Left cardiac atrium (tissue), 4 donors: ENCODE results near the gene ADGRV1. TPM values are rescaled to one million over a fixed set of nuclear protein-coding genes. Genes with fewer than 3 reads are reported as not detected.

Experiments
- ATAC-seq, 2 donors: fragments of 200-7000 bp; cut with Tn5 transposase; one replicate each; pipeline ENCODE4 v1.9.1; 2020; ENCODE audit warnings: mild to moderate bottlenecking in 2 of 2, moderate library complexity in 2 of 2
- DNase-seq: peaks from one replicate; pipeline ENCODE4 v3.0.0-alpha.2; 2020
- intact Hi-C, 2 donors: fragments of 100-400 bp; cut with DNase I; formaldehyde crosslinking; loops; one replicate each; pipeline versions ENCODE4 v1.14.1 to v1.15.1; 2022 to 2023
- total RNA-seq, 2 donors: library from RNA; stranded (reverse); fragmentation: NEBNext Ultra II Directional; extraction: Animal tissue kit (Norgen Biotek cat#: 25700); gene quantifications; one replicate each; pipeline ENCODE4 v1.2.1, GENCODE V29; 2021
- donor health status: DM: no; HTN: yes; CAD: no.
- donor health status: DM: no; HTN: yes; CAD: no; lungs with severe emphysema.
- donor health status: DM: yes; HTN: yes; CAD: no.
- donor health status: Dilated cardiomyopathy.

The ADGRV1 gene
- total RNA-seq, 2 donors from 2014 or later = 0.32 to 0.60 TPM

DNA sequence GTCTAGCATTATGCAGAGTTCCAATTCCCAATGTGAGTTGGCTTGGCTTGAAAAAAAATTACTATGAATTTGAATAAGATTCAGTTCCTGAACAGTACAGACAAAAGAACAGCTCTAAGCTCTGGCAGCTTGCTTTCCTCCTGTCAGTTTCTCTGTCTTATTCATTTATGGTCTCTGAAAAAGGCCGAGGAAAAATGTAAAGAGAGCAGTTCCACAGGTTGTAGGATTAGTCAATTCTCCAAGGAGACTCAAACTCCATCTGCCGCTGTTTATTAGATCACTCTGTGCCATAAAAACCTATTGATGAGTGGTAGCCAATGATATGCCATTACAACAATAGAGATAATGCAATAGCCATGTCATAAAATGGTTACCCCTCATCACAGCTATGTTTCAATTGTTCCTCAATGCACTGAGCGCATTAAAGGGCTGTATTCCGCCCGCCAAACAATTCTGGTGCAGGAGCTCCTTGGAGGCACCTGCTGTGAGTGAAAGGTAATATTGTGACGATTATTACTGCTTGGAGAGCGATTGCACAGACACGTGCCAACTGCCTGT, 636.3 kb downstream of the ADGRV1 start:
- DNase-seq (no peak), ATAC-seq (no peak)
- intact Hi-C loops = no loop called here

DNA sequence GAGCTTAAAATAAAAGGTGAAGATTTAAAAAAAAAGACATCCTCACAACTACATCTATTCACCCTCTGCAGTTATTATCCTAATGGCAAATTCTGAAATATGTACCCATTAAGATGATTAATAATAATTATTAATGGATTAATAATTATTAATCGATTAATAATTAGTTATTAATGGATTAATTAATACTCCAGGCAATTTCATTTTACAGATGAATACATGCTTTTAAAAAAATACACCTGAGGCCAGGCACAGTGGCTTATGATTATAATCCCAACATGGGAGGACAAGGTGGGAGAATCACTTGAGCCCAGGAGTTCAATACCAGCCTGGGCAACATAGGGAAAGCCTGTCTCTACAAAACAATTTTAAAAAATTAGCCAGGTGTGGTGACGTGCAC, 642.1 kb downstream of the ADGRV1 start:
- intact Hi-C loops = no loop called here
- no peak for DNase-seq
- ATAC-seq = no peak

DNA sequence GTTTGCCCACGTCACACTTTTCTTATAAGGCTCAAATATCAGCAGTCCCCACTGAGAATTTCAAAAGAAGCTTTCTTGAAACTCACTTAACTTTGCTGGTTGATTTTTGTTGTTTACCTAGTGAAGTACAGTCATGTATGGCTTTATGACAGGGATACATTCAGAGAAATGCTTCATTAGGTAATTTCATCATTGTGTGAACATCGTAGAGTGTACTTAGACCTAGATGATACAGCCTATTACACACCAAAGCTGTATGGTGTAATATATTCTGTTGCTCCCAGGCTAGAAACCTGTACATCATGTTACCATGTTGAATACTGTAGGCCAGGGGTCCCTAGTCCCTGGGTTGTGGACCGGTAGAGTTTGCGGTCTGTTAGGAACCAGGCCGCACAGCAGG, 647.5 kb downstream of the ADGRV1 start:
- DNase-seq (no peak), ATAC-seq (no peak)
- intact Hi-C loops = no loop called here

GRCh38 chr5:91206734-91207133, 648.1 kb downstream of the ADGRV1 start:
- ATAC-seq = peak in 1 of 2 donors; percentile 60
- intact Hi-C loops = no loop called here
- no peak for DNase-seq

- intact Hi-C loops = no loop called here
- ATAC-seq = peak in 1 of 2 donors; percentile 61
Observed at GRCh38 chr5:91207248-91207647, 648.7 kb downstream of the ADGRV1 start.

GRCh38 chr5:91211997-91212713, 653.6 kb downstream of the ADGRV1 start:
- DNase-seq (no peak), ATAC-seq (peak; percentile 21 to 72)
- intact Hi-C loops = loop anchor here (10.0 kb wide), 2 partner anchors 87 to 97 kb away; no protein-coding TSS in a partner anchor

More at GRCh38 chr5:91207248-91207647, 648.7 kb downstream of the ADGRV1 start:
- DNase-seq = no peak

DNA sequence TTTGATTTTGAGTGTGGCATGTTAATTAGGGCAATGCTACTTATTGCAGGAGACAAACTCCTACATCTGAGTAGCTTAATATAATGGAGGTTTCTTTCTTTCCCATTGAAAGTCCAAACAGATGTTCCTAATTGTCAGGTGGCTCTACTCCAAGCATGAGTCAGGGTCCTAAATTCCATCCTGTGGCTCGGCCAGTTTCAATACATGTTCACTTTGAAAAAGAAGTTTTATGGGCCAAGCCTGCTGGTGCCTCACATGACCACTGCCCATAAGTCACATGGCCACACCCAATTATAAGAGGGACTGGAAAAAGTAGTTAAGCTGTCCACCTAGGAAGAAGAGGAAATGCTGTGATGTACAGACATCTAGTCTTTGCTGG, 654.1 kb downstream of the ADGRV1 start:
- intact Hi-C loops = loop anchor here (10.0 kb wide), 2 partner anchors 88 to 98 kb away; no protein-coding TSS in a partner anchor
- ATAC-seq = peak; percentile 3 to 69
- DNase-seq = peak; percentile 27

Other genes with a start within 250 kb of the ADGRV1 start
- gene CETN3, start 149.0 kb upstream of the ADGRV1 start, total RNA-seq = 10 to 100 TPM; 20.9 to 24.7 TPM
- gene MBLAC2, start 84.0 kb upstream of the ADGRV1 start, total RNA-seq = 1 to 10 TPM; 3.2 to 3.4 TPM
- gene POLR3G, start 83.9 kb upstream of the ADGRV1 start, total RNA-seq = 1 to 10 TPM; 1.0 to 1.2 TPM
- gene LYSMD3, start 29.2 kb upstream of the ADGRV1 start, total RNA-seq = 10 to 100 TPM; 17.3 to 30.0 TPM